Liver (tissue), 2 donors: Measurements from ENCODE around the gene GALK1.

Experiments used
- FOXA2 ChIP-seq: IDR thresholded peaks from 2 replicates; pipeline ENCODE4 v1.6.1; 2016; ENCODE audit warnings: antibody characterized with exemption
- TF ChIP-seq, protein P1 (sequence below): fragments of 150-350 bp; IDR thresholded peaks from 2 replicates; pipeline ENCODE4 v1.5.1; 2017; ENCODE audit warnings: improper control_type of control experiment, low read depth, low read length; ENCODE audit not compliant: missing input control
- donor health status: healthy.

DNA sequence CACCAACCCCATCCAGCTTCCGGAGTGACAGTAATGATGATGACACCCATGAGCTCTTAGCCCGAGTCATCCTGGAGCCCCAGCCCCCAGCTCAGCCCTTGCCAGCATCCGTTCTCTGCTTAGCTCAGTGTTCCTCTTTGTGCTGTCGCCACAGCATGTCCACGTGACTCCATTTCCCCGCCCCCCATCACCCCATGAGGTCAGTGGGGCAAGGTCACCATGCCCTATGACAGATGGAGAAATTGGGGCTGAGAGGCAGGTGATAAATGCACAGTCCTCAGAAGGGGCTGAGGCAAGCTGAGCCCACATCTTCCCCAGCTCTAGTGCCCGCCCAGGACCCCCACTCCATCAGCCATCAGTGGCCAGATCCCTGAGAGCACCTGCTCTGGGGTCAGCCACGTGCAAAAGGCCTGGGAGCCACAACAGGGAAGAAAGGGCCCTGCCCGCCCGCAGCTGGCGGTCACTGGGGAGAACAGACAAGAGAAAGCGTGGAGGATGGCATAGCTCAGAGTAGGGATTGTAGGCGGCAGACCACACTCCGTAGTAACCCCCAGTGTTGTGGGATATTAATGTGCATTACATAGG lies 26.7 kb downstream of the GALK1 start:
- no peak for TF ChIP-seq FOXA2
- TF ChIP-seq, protein P1, sequence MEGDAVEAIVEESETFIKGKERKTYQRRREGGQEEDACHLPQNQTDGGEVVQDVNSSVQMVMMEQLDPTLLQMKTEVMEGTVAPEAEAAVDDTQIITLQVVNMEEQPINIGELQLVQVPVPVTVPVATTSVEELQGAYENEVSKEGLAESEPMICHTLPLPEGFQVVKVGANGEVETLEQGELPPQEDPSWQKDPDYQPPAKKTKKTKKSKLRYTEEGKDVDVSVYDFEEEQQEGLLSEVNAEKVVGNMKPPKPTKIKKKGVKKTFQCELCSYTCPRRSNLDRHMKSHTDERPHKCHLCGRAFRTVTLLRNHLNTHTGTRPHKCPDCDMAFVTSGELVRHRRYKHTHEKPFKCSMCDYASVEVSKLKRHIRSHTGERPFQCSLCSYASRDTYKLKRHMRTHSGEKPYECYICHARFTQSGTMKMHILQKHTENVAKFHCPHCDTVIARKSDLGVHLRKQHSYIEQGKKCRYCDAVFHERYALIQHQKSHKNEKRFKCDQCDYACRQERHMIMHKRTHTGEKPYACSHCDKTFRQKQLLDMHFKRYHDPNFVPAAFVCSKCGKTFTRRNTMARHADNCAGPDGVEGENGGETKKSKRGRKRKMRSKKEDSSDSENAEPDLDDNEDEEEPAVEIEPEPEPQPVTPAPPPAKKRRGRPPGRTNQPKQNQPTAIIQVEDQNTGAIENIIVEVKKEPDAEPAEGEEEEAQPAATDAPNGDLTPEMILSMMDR: no peak
